Panc1 (cell line): ENCODE data around the gene FBXW7. TPM values are rescaled to one million over a fixed set of nuclear protein-coding genes. Genes with fewer than 3 reads are reported as not detected.
A peak's percentile ranks its signal among the peaks of the same experiment; 100 is the strongest.

Experiments used
- ATAC-seq: fragments of 200-7000 bp; cut with Tn5 transposase; 2 replicates; pipeline ENCODE4 v1.9.1; 2020; ENCODE audit warnings: mild to moderate bottlenecking, moderate library complexity
- BruUV-seq: library from RNA; stranded (reverse); fragments of 400-500 nt; replicated peaks from 2 replicates; lab custom pipeline; 2021; lab: Mats Ljungman, UMichigan
- CTCF ChIA-PET: fragments of 300-600 bp; sonication (Branson Sonifier 250); formaldehyde crosslinking; loops from one replicate; lab custom pipeline; 2022; ENCODE audit warnings: antibody characterized with exemption; lab: Charles Lee
- POLR2A ChIA-PET: fragments of 300-600 bp; sonication (Branson Sonifier 250); formaldehyde crosslinking; loops from one replicate; lab custom pipeline; 2022; ENCODE audit warnings: antibody characterized with exemption; lab: Charles Lee
- DNase-seq: peaks from one replicate; pipeline ENCODE4 v3.0.0-alpha.2; 2010; ENCODE audit warnings: low read depth, low spot score
- H3K27ac ChIP-seq: 2 replicates; pipeline ENCODE4 v1.5.1; 2011; ENCODE audit warnings: mild to moderate bottlenecking, low read length, inconsistent platforms
- H3K27me3 ChIP-seq: fragments of 200-500 bp; sonication (Bioruptor generic); 2 replicates; pipeline ENCODE4 v1.6.0; 2014; ENCODE audit warnings: low read length, inconsistent platforms; ENCODE audit not compliant: control insufficient read depth, insufficient read depth
- H3K36me3 ChIP-seq: fragments of 200-500 bp; sonication (Bioruptor generic); 2 replicates; pipeline ENCODE4 v1.5.1; 2014; ENCODE audit warnings: inconsistent platforms, mild to moderate bottlenecking, low read length, moderate library complexity; ENCODE audit not compliant: control insufficient read depth, insufficient read depth
- H3K4me1 ChIP-seq: 2 replicates; pipeline ENCODE4 v1.5.1; 2011; ENCODE audit warnings: inconsistent platforms, mild to moderate bottlenecking, low read length, moderate library complexity; ENCODE audit not compliant: control insufficient read depth, insufficient read depth
- H3K4me3 ChIP-seq, 2 experiments: 2 replicates each; pipeline ENCODE4 v1.5.1; 2011 to 2012; ENCODE audit warnings: low read depth in 2 of 2, low read length in 2 of 2, mild to moderate bottlenecking in 2 of 2, inconsistent platforms in 1 of 2, moderate library complexity in 1 of 2
- H3K9me3 ChIP-seq: fragments of 200-500 bp; sonication (Bioruptor generic); 2 replicates; pipeline ENCODE4 v1.5.1; 2014; ENCODE audit warnings: low read depth, mild to moderate bottlenecking, inconsistent platforms, low read length, moderate library complexity; ENCODE audit not compliant: control insufficient read depth, insufficient read depth
- CTCF ChIP-seq: fragments of 450-650 bp; IDR thresholded peaks from 2 replicates; pipeline ENCODE4 v1.5.1; 2017; ENCODE audit warnings: mild to moderate bottlenecking
- POLR2AphosphoS5 ChIP-seq: IDR thresholded peaks from 2 replicates; pipeline ENCODE4 v1.6.1; 2012; ENCODE audit warnings: mild to moderate bottlenecking, low read depth, low read length, moderate library complexity
- REST ChIP-seq, 2 experiments: IDR thresholded peaks; 2 replicates each; pipeline ENCODE4 v1.6.1; 2011 to 2012; ENCODE audit warnings: low read depth in 2 of 2, control low read depth in 1 of 2, low read length in 1 of 2, mild to moderate bottlenecking in 1 of 2, moderate library complexity in 1 of 2; ENCODE audit not compliant: insufficient read depth in 1 of 2
- SIN3A ChIP-seq: IDR thresholded peaks from 2 replicates; pipeline ENCODE4 v1.6.1; 2012; ENCODE audit warnings: low read depth, mild to moderate bottlenecking, low read length, moderate library complexity, borderline replicate concordance; ENCODE audit not compliant: insufficient read depth
- TCF7L2 ChIP-seq: IDR thresholded peaks from 2 replicates; pipeline ENCODE4 v1.6.1; 2011; ENCODE audit warnings: mild to moderate bottlenecking, low read depth, low read length, inconsistent platforms
- in situ Hi-C: cut with HindIII; loops from 2 replicates; pipeline ENCODE4 v1.10.0; 2016; ENCODE audit warnings: low sequenced_read_pairs, low pct_unique_long_range_greater_than_20kb
- intact Hi-C: fragments of 100-400 bp; cut with micrococcal nuclease; formaldehyde crosslinking; loops from one replicate; pipeline ENCODE4 v1.10.0; 2022; ENCODE audit not compliant: unreplicated experiment
- total RNA-seq: library from RNA; stranded (reverse); gene quantifications from one replicate; pipeline ENCODE4 v1.2.1, GENCODE V29; 2021; ENCODE audit not compliant: unreplicated experiment

FBXW7 gene
- total RNA-seq, 1 experiment from 2014 or later = 16.2 TPM

GRCh38 chr4:152352622-152353116 lies 183.2 kb downstream of the FBXW7 start:
- in situ Hi-C loops = no loop called here
- no peaks in the 10 kb centered on the region for H3K27me3 ChIP-seq
- H3K36me3 ChIP-seq = no peaks in the 10 kb centered on the region
- ChIA-PET CTCF (no interaction called here), POLR2A (no interaction called here)
- H3K4me3 ChIP-seq = peak overlapping the region in 1 of 2 experiments; percentile 26; a peak in 1 of 4 replicates
- no peaks in the 10 kb centered on the region for H3K9me3 ChIP-seq
- no peak overlapping the region for H3K27ac ChIP-seq
- no TSS peak for BruUV-seq
- DNase-seq = no peak
- no peaks in the 10 kb centered on the region for H3K4me1 ChIP-seq
- intact Hi-C loops = no loop called here
- TF ChIP-seq REST (IDR thresholded peaks at IDR 0.05; ENCODE audit: insufficient read depth in 1 of 2, low read depth in 2 of 2, low read length in 1 of 2) (no peak), SIN3A (no peak), CTCF (no peak), TCF7L2 (no peak), POLR2AphosphoS5 (no peak)
- ATAC-seq = peak; percentile 71; the same call in 1 of the 2 replicates

GRCh38 chr4:152352215-152352614 lies 183.7 kb downstream of the FBXW7 start:
- Histone ChIP-seq H3K4me3 (peak overlapping the region in 1 of 2 experiments; percentile 26; a peak in 1 of 4 replicates), H3K27me3 (no peaks in the 10 kb centered on the region), H3K36me3 (no peaks in the 10 kb centered on the region), H3K27ac (no peak overlapping the region), H3K4me1 (no peaks in the 10 kb centered on the region), H3K9me3 (no peaks in the 10 kb centered on the region)
- ChIA-PET CTCF (interaction anchor here (0.7 kb wide), 1 partner anchor 74 kb away, joined by 3 read pairs; no protein-coding TSS in a partner anchor), POLR2A (no interaction called here)
- DNase-seq (no peak), ATAC-seq (no peak)
- TF ChIP-seq REST (IDR thresholded peaks at IDR 0.05; ENCODE audit: insufficient read depth in 1 of 2, low read depth in 2 of 2, low read length in 1 of 2) (no peak), SIN3A (no peak), TCF7L2 (no peak), POLR2AphosphoS5 (no peak), CTCF (no peak)
- no TSS peak for BruUV-seq
- intact Hi-C loops = no loop called here
- in situ Hi-C loops = no loop called here
